Subcutaneous adipose tissue (tissue), 4 donors: ENCODE measurements around the gene PLIN1. TPM values are rescaled to one million over a fixed set of nuclear protein-coding genes. Genes with fewer than 3 reads are reported as not detected.

Source experiments
- total RNA-seq, 4 donors: library from RNA; depleted of rRNA; stranded (reverse); fragments of >200 nt; gene quantifications; one replicate each; pipeline ENCODE4 v1.1.0, GENCODE V29; 2016
- TF ChIP-seq, protein P1 (sequence below): fragments of 450-650 bp; IDR thresholded peaks from one replicate; pipeline ENCODE4 v1.5.1; 2016; ENCODE audit warnings: low read depth, mild to moderate bottlenecking, control low read depth, antibody characterized with exemption, moderate library complexity

The PLIN1 gene
- total RNA-seq, 4 donors from 2014 or later = 722 to 3,387 (median 1,779) TPM

DNA sequence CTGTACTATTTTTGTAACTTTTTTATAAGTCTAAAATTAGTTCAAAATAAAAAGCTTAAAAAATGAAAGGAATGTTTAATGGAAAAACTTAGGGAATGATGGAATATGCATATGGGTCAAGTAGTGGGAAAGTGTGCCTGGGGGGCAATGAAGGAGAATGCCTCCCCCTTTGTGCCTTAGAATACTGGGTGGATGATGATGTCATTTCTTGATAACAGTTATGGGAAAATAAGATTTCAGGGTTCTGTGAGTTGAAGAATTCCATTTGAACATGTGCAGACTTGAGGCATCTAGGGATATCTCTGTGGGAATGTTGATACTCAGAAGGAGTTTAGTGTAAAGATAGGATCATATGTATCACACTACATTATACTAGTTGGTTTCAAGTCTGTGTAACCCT, 25.2 kb upstream of the PLIN1 start:
- TF ChIP-seq, protein P1, sequence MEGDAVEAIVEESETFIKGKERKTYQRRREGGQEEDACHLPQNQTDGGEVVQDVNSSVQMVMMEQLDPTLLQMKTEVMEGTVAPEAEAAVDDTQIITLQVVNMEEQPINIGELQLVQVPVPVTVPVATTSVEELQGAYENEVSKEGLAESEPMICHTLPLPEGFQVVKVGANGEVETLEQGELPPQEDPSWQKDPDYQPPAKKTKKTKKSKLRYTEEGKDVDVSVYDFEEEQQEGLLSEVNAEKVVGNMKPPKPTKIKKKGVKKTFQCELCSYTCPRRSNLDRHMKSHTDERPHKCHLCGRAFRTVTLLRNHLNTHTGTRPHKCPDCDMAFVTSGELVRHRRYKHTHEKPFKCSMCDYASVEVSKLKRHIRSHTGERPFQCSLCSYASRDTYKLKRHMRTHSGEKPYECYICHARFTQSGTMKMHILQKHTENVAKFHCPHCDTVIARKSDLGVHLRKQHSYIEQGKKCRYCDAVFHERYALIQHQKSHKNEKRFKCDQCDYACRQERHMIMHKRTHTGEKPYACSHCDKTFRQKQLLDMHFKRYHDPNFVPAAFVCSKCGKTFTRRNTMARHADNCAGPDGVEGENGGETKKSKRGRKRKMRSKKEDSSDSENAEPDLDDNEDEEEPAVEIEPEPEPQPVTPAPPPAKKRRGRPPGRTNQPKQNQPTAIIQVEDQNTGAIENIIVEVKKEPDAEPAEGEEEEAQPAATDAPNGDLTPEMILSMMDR = no peak

- TF ChIP-seq, protein P1 = no peak
Measured at GRCh38 chr15:89695198-89695597, 16.0 kb upstream of the PLIN1 start.

GRCh38 chr15:89693696-89694095, 14.5 kb upstream of the PLIN1 start:
- TF ChIP-seq, protein P1 = no peak

DNA sequence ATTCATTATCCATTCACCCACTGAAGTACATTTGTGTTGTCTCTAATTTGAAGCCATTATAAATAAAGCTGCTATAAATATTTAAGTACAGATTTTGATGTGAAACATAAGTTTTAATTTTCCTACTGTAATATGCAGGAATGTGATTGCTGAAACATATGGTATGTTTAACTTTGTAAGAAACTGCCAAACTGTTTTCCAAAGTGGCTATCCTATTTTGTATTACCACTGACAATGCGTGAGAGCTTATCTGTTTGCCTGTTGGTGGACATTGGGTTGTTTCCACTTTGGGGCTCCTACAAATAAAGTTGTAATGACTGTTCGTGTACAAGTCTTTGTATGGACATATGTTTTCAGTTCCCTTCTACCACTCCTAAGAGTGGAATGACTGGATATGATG, 13.9 kb upstream of the PLIN1 start:
- TF ChIP-seq, protein P1 = no peak

DNA sequence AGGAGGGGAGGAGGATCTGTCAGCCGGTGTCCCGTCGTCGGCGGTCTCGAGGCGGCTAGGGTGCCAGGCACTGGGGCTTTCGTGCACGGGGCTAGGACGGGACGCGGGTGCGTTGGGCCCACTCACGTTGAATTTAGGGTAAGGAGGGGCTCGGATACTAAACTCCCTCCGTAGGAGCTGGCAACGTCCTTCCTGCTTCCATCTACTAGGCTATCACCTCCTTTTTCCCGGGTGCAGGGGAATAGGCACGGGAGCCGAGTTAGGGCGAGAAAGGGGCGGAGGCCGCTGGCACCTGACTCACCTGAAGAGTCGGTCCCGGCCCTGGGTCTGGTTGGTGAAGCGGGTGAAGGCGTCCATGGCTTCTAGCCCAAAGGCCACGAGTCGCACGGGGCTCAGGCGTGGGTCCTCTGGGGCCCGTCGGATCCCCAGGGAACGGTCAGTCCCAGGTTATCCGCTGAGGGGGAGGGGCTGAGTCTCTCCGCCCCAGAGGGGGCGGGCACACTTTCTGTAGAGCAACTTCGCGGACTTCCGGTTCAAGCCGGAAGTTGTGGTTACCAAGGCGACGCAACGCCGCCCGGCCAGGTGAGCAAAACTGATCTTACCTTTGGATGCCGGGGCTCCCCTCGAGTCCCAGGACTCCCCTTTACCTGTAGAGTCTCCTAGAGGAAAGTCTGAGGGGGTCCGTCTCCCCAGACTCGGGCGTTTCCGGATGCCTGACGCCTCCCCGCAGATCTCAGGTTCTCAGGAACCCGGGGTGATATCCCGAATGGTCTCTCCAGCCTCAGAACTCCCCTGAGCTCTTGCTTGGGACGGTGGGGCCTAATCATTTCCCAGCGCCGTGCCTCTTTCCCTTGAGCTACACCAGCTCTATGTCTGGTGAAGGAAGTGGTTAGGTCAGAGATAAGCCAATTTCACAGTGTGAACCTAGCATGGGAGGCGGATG, 11.4 kb upstream of the PLIN1 start, which contains the start of the genes PEX11A and WDR93:
PEX11A (minus strand) TSS at position 479 of the 943 bp plus-strand sequence; CDS start at position 357, 122 bp downstream.
WDR93 (plus strand) TSS at position 536 of the 943 bp plus-strand sequence. CDS start 10,936 bp downstream, outside the sequence.
- TF ChIP-seq, protein P1 = no peak

GRCh38 chr15:89686522-89686921, 7.4 kb upstream of the PLIN1 start:
- TF ChIP-seq, protein P1 = no peak

DNA sequence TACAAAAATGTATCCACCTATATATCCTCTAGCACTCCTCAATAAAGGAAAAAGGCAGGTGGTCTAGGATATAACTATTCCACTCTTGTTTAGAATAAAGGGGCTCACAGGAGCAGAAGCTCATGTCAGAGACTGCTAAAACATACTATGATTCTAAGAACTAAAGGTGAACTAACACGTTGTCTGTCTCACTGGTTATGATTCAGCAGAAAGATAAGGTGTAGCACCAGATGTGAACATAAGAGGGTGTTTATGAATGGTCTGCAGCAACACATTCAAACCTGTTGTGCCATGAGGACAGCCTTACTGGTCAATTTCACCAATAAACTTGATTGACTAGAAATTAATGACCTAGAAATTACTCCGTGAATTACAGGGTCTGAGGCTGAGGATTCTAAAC, 6.8 kb upstream of the PLIN1 start:
- TF ChIP-seq, protein P1 = no peak
